ENCODE measurements around the gene MAFG. TPM values are rescaled to one million over a fixed set of nuclear protein-coding genes. Genes with fewer than 3 reads are reported as not detected.

MAFG gene
- polyA plus RNA-seq, 1 donor (not counting 4 experiments of a cell fraction or from before 2014, with no cell fraction given) = 8.3 TPM

- Histone ChIP-seq H3K27ac (ENCODE audit: control insufficient read depth, insufficient read depth, low read length) (no peak overlapping the region), H3K9ac (ENCODE audit: control insufficient read depth, extremely low read depth, insufficient read depth, low read length) (no peak overlapping the region), H3K9me1 (ENCODE audit: control insufficient read depth, extremely low read depth, insufficient read depth, low read length) (no peaks in the 10 kb centered on the region), H3K4me1 (ENCODE audit: control insufficient read depth, extremely low read depth, insufficient read depth, low read length) (no peaks in the 10 kb centered on the region), H4K20me1 (ENCODE audit: control insufficient read depth, extremely low read depth, insufficient read depth, low read length) (no peaks in the 10 kb centered on the region), H3K79me2 (ENCODE audit: control insufficient read depth, insufficient read depth, low read length) (no peaks in the 10 kb centered on the region), H3K4me3 (ENCODE audit: control insufficient read depth in 2 of 3, extremely low read depth in 1 of 3, insufficient read depth in 2 of 3, low read depth in 1 of 3, low read length in 3 of 3) (no peak overlapping the region), H2AFZ (ENCODE audit: control insufficient read depth, low read length) (no peak overlapping the region), H3K27me3 (ENCODE audit: control insufficient read depth, extremely low read depth, insufficient read depth, low read length) (peaks cover 7% of the 10 kb centered on the region), H3K9me3 (ENCODE audit: control insufficient read depth, low read depth, low read length) (no peaks in the 10 kb centered on the region), H3K4me2 (ENCODE audit: control insufficient read depth, extremely low read depth, insufficient read depth, low read depth, low read length) (no peak overlapping the region), H3K36me3 (ENCODE audit: control insufficient read depth in 2 of 2, extremely low read depth in 1 of 2, insufficient read depth in 2 of 2, low read length in 2 of 2) (no peaks in the 10 kb centered on the region)
- no peak for TF ChIP-seq CTCF (optimal IDR thresholded peaks at IDR 0.05 in 1 of 3, IDR thresholded peaks at IDR 0.05 in 1 of 3, conservative IDR thresholded peaks at IDR 0.05 in 1 of 3; ENCODE audit: extremely low read depth in 1 of 3, insufficient read depth in 2 of 3, low read length in 3 of 3)
- TF ChIP-seq EZH2 (IDR thresholded peaks at IDR 0.05; ENCODE audit: low read length) = no peak
- DNase-seq (ENCODE audit: low read depth, low spot score) = no peak
- no peak for FAIRE-seq
- dilution Hi-C loops (cut with MboI; ENCODE audit: extremely low pct_ligation_motif_present, low sequenced_read_pairs) = no loop called here
These were observed 23.0 kb upstream of the MAFG start for GRCh38 chr17:81950501-81950900.

GRCh38 chr17:81948635-81949378 is 21.3 kb upstream of the MAFG start:
- DNase-seq (ENCODE audit: low read depth, low spot score) (no peak), FAIRE-seq (no peak)
- TF ChIP-seq EZH2 (IDR thresholded peaks at IDR 0.05; ENCODE audit: low read length) (no peak), CTCF (optimal IDR thresholded peaks at IDR 0.05 in 1 of 3, IDR thresholded peaks at IDR 0.05 in 1 of 3, conservative IDR thresholded peaks at IDR 0.05 in 1 of 3; ENCODE audit: extremely low read depth in 1 of 3, insufficient read depth in 2 of 3, low read length in 3 of 3) (no peak)
- Histone ChIP-seq H3K4me3 (ENCODE audit: control insufficient read depth in 2 of 3, extremely low read depth in 1 of 3, insufficient read depth in 2 of 3, low read depth in 1 of 3, low read length in 3 of 3) (no peak overlapping the region), H3K27ac (ENCODE audit: control insufficient read depth, insufficient read depth, low read length) (no peak overlapping the region), H3K27me3 (ENCODE audit: control insufficient read depth, extremely low read depth, insufficient read depth, low read length) (peaks cover 7% of the 10 kb centered on the region), H3K4me2 (ENCODE audit: control insufficient read depth, extremely low read depth, insufficient read depth, low read depth, low read length) (no peak overlapping the region), H3K36me3 (ENCODE audit: control insufficient read depth in 2 of 2, extremely low read depth in 1 of 2, insufficient read depth in 2 of 2, low read length in 2 of 2) (no peaks in the 10 kb centered on the region), H3K9me3 (ENCODE audit: control insufficient read depth, low read depth, low read length) (no peaks in the 10 kb centered on the region), H3K79me2 (ENCODE audit: control insufficient read depth, insufficient read depth, low read length) (no peaks in the 10 kb centered on the region), H3K4me1 (ENCODE audit: control insufficient read depth, extremely low read depth, insufficient read depth, low read length) (no peaks in the 10 kb centered on the region), H3K9me1 (ENCODE audit: control insufficient read depth, extremely low read depth, insufficient read depth, low read length) (no peaks in the 10 kb centered on the region), H3K9ac (ENCODE audit: control insufficient read depth, extremely low read depth, insufficient read depth, low read length) (no peak overlapping the region), H2AFZ (ENCODE audit: control insufficient read depth, low read length) (no peak overlapping the region), H4K20me1 (ENCODE audit: control insufficient read depth, extremely low read depth, insufficient read depth, low read length) (no peaks in the 10 kb centered on the region)
- dilution Hi-C loops (cut with MboI; ENCODE audit: extremely low pct_ligation_motif_present, low sequenced_read_pairs) = no loop called here
